HG03521 (cell line): Measurements from ENCODE around the gene FSHB.
A peak's percentile ranks its signal among the peaks of the same experiment; 100 is the strongest.
"Not testable (repeated sequence)": the region's sequence is repeated elsewhere in the genome, so short reads cannot be mapped to it uniquely, and the experiment has no call there.

Experiments used
- ATAC-seq: cut with Tn5 transposase; IDR thresholded peaks from one replicate; pipeline ENCODE4 v1.9.1; 2021; ENCODE audit warnings: mild to moderate bottlenecking, moderate library complexity; ENCODE audit not compliant: unreplicated experiment

Gene FSHB

DNA sequence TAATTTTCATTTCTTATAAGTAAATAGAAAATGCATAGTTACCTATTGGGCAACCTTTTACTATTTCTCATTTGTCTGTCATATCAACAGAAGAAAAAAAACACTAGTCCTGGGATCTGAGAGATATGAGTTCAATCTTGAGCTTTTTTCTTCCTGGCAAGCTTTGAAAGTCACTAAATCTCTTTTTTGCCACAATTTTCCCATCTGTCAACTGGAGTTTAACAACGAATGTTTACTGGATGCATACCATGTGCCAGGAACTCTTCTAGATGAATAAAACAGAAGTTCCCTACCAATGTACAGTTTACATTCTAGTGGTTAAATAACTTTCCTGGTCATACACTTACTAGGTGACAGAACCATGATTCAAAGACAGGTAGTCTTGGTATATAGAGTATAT is 31.0 kb downstream of the FSHB start:
- ATAC-seq, result no peak

DNA sequence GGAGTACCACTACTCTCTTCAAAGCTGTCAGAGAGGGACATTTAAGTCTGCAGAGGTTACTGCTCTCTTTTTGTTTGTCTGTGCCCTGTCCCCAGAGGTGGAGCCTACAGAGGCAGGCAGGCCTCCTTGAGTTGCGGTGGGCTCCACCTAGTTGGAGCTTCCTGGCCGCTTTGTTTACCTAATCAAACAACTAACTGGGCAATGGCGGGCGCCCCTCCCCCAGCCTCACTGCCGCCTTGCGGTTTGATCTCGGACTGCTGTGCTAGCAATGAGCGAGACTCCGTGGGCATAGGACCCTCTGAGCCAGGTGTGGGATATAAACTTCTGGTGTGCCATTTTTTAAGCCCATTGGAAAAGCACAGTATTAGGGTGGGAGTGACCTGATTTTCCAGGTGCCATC is 37.8 kb downstream of the FSHB start:
- not testable (repeated sequence) for ATAC-seq

DNA sequence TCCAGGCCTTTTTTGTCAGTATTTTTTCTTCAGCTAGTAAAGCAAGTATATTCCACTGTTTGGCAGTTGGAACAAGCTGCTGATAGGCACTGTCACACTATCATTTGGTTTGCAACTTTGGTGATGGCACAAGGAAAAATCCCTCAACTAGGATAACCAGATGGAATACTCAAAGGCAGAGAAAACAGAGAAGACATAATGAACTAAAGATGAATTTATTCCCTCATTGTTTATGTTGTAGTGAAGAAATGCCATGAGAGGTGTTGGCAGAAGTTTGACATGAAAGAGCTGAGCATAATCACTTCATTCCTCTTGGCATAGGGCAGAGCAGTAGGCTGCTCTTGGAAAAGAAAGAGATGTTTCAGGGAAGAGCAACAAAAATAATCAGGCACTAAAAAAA is 39.9 kb downstream of the FSHB start:
- no peak for ATAC-seq

DNA sequence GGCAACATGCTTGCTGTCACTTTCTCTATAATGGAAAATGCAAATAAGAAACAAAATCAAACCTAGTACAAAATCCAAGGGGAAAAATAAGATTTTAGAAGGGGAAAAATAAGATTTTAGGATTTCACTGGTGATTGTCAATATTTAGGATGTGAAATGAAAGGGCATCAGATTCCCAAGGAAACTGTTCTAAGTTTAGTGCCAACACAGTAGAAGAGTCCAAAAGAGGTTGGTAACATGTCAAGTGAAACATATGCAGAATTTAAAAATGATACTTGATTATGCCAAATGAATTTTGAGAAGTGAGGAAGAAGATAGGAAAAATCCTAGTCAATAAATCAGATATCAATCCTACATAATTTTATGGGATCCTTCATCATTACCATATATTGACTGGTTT is 46.4 kb downstream of the FSHB start:
- no peak for ATAC-seq

DNA sequence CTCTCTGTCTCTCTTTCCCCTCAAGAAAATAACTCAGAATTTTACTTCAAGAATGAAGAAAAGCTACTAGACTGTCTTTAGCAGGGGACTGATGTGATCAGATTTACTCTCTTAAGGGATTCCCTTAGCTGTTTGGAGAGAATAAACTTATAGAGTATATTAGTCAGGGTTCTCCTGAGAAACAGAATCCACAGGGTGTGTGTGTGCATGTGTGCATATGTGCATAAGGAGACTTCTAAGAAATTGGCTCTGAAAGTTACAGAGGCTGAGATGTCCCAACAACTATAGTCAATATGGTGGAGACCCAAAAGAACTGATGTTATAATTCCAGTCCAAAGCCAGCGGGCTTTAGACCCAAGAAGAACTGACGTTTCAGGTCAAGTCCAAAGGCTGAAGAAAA is 49.0 kb downstream of the FSHB start:
- ATAC-seq, result no peak

DNA sequence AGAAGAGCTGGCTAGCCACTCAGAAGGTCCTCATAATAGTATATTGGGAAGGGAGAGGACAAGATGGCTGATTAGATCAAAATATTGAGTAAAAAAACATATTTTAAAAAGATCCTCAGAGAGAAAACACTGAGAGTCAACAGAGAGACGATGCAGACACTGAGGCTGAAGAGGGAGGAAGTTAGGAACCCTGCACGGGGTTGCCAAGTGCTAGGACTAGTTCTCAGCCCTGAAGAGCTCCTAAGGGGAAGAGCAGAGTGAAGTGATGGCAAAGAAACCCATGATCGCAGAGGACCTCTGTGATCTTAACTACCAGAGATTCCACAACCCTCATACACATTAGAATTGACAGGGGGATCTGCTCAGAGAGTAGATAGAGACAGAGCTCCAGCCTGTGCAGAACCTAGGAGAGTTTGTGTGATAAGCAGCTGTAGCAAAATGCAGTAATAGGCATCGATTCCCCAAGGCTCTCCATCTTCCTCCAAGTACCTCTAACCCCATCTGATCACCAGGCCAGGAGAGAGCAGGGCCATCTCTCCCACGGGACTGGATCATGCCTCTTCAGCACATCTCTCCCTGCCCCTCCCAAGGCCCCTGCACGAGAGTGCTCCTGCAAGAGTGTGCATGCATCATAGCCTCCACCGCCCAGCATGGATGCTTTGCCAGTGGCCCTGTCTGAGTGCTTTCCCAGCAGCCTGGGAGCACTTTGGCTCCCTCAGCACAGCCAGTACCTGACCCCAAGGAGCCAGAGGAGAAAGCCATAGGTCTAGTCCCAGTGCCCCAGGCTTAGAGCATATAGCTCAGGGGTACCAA is 50.9 kb downstream of the FSHB start:
- ATAC-seq, result peak; percentile 17

DNA sequence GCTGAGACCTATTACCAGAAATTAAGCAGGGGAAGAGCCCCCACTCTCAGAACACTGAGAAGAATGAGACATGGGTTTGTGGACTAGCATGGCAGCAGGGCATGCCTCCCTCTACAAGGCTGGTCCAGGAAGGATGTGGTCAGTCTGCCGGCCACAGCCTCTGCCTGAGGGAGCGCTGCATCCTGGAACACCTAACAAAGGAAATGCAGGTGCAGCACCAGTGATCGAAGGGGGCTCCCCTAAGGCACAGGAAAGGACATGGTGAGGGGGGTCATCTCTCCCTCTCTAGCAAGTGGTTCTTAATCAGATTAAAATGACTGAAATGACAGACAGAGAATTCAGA is 51.4 kb downstream of the FSHB start:
- peak; percentile 50 for ATAC-seq
